Activated T-cell treated with anti-CD3 and anti-CD28 coated beads for 1 hour (primary cell): Measurements from ENCODE around the gene TMEM204.

Source experiments
- DNase-seq: peaks from one replicate; pipeline ENCODE4 v3.0.0-alpha.2; 2020; ENCODE audit warnings: low read depth

Gene TMEM204

GRCh38 chr16:1533443-1533951, at the start of gene TMEM204:
Gene TMEM204 (plus strand): TSS chr16:1533666. CDS start chr16:1534276, 610 bp downstream.
- DNase-seq: no peak

GRCh38 chr16:1485847-1486496, 47.5 kb upstream of the TMEM204 start:
- no peak for DNase-seq

- DNase-seq: no peak
Observed at GRCh38 chr16:1486551-1487390, 46.7 kb upstream of the TMEM204 start.

GRCh38 chr16:1487395-1488053, 45.9 kb upstream of the TMEM204 start:
- no peak for DNase-seq

GRCh38 chr16:1488054-1488601, 45.3 kb upstream of the TMEM204 start:
- no peak for DNase-seq

GRCh38 chr16:1488619-1489018, 44.8 kb upstream of the TMEM204 start, which contains the start of gene PTX4:
Gene PTX4 (minus strand): TSS chr16:1488944. CDS start chr16:1488909, 35 bp downstream.
- DNase-seq: no peak

GRCh38 chr16:1489077-1489476, 44.4 kb upstream of the TMEM204 start:
- no peak for DNase-seq

- no peak for DNase-seq
Observed at GRCh38 chr16:1491327-1491726, 42.1 kb upstream of the TMEM204 start.

- DNase-seq: no peak
Observed at GRCh38 chr16:1492082-1492922, 41.2 kb upstream of the TMEM204 start.

- peak; percentile 88 for DNase-seq
Observed at GRCh38 chr16:1492923-1493745, 40.3 kb upstream of the TMEM204 start, which contains the start of gene TELO2. Gene TELO2 (plus strand): TSS chr16:1493360. CDS start chr16:1494282, 922 bp downstream.

- DNase-seq: no peak
Observed at GRCh38 chr16:1493746-1494094, 39.7 kb upstream of the TMEM204 start.

GRCh38 chr16:1494129-1494640, 39.3 kb upstream of the TMEM204 start:
- DNase-seq: no peak

- DNase-seq: no peak
Observed at GRCh38 chr16:1494711-1495110, 38.8 kb upstream of the TMEM204 start.

- DNase-seq: no peak
Observed at GRCh38 chr16:1495211-1495888, 38.1 kb upstream of the TMEM204 start.

GRCh38 chr16:1495889-1496262, 37.6 kb upstream of the TMEM204 start:
- DNase-seq: no peak

GRCh38 chr16:1496464-1496863, 37.0 kb upstream of the TMEM204 start:
- DNase-seq: no peak

GRCh38 chr16:1497014-1497598, 36.4 kb upstream of the TMEM204 start:
- DNase-seq: no peak

- DNase-seq: no peak
Observed at GRCh38 chr16:1498899-1499676, 34.4 kb upstream of the TMEM204 start.
